Measurements from ENCODE around the gene CD2AP. TPM values are rescaled to one million over a fixed set of nuclear protein-coding genes. Genes with fewer than 3 reads are reported as not detected.

The CD2AP gene
- total and polyA plus RNA-seq, 2 donors (not counting 1 experiment from before 2014, with no cell fraction given) = 4.7 to 43.3 TPM

GRCh38 chr6:47628448-47629272, 151.1 kb downstream of the CD2AP start:
- Mint-ChIP-seq H3K9me3 (ENCODE audit: insufficient read depth) (no peaks in the 10 kb centered on the region), H3K4me3 (no peak overlapping the region), H3K27ac (no peak overlapping the region), H3K27me3 (no peaks in the 10 kb centered on the region), H3K4me1 (no peaks in the 10 kb centered on the region)
- Histone ChIP-seq H3K79me2 (ENCODE audit: control insufficient read depth, insufficient read depth, low read length) (no peaks in the 10 kb centered on the region), H3K4me2 (replicated peaks; ENCODE audit: low read depth, low read length, poor library complexity, severe bottlenecking) (no peak overlapping the region), H3K4me1 (ENCODE audit: control insufficient read depth in 2 of 2, insufficient read depth in 2 of 2, low read length in 2 of 2) (no peaks in the 10 kb centered on the region), H2AFZ (ENCODE audit: insufficient read depth, low read depth, low read length, poor library complexity, severe bottlenecking) (no peak overlapping the region), H3K9me3 (ENCODE audit: control extremely low read depth in 1 of 3, control insufficient read depth in 2 of 3, insufficient read depth in 1 of 3, low read length in 2 of 3) (no peaks in the 10 kb centered on the region), H3K9ac (ENCODE audit: low read length) (no peak overlapping the region), H3K36me3 (replicated peaks in 1 of 2; ENCODE audit: control extremely low read depth in 1 of 2, control insufficient read depth in 1 of 2, extremely low read depth in 1 of 2, insufficient read depth in 2 of 2, low read length in 1 of 2) (peaks cover 0 to 2% of the 10 kb centered on the region in 2 experiments), H3K27ac (ENCODE audit: low read length in 2 of 2) (no peak overlapping the region), H3K4me3 (ENCODE audit: control extremely low read depth in 1 of 5, extremely low read depth in 1 of 5, insufficient read depth in 1 of 5, low read depth in 2 of 5, low read length in 4 of 5) (no peak overlapping the region), H3K27me3 (replicated peaks in 1 of 4; ENCODE audit: control extremely low read depth in 1 of 4, control insufficient read depth in 3 of 4, insufficient read depth in 4 of 4, low read length in 3 of 4) (no peaks in the 10 kb centered on the region), H4K20me1 (ENCODE audit: control insufficient read depth, insufficient read depth, low read length, poor library complexity, severe bottlenecking) (no peaks in the 10 kb centered on the region)
- ChIA-PET CTCF (interaction anchor here (0.5 to 1.2 kb wide), 2 partner anchors 16 to 24 kb away, joined by 3 read pairs; no protein-coding TSS in a partner anchor), POLR2A (no interaction called here)
- ATAC-seq (ENCODE audit: low read depth) (no peak), DNase-seq (no peak)
- TF ChIP-seq CTCF (IDR thresholded peaks at IDR 0.05) (no peak), EZH2 (IDR thresholded peaks at IDR 0.05; ENCODE audit: borderline replicate concordance, insufficient read depth, low read depth, low read length, poor library complexity, severe bottlenecking) (no peak)
- intact Hi-C loops (cut with micrococcal nuclease) = no loop called here
- 100% methylated on average over 2 of the region's 7 CpGs for WGBS (ENCODE audit: insufficient coverage)

GRCh38 chr6:47629954-47630353, 152.4 kb downstream of the CD2AP start:
- 100% methylated on average over 3 of the region's 4 CpGs for WGBS (ENCODE audit: insufficient coverage)
- Histone ChIP-seq H3K9ac (ENCODE audit: low read length) (no peak overlapping the region), H3K27ac (ENCODE audit: low read length in 2 of 2) (no peak overlapping the region), H2AFZ (ENCODE audit: insufficient read depth, low read depth, low read length, poor library complexity, severe bottlenecking) (no peak overlapping the region), H3K36me3 (replicated peaks in 1 of 2; ENCODE audit: control extremely low read depth in 1 of 2, control insufficient read depth in 1 of 2, extremely low read depth in 1 of 2, insufficient read depth in 2 of 2, low read length in 1 of 2) (peaks cover 0 to 2% of the 10 kb centered on the region in 2 experiments), H3K27me3 (replicated peaks in 1 of 4; ENCODE audit: control extremely low read depth in 1 of 4, control insufficient read depth in 3 of 4, insufficient read depth in 4 of 4, low read length in 3 of 4) (no peaks in the 10 kb centered on the region), H4K20me1 (ENCODE audit: control insufficient read depth, insufficient read depth, low read length, poor library complexity, severe bottlenecking) (no peaks in the 10 kb centered on the region), H3K79me2 (ENCODE audit: control insufficient read depth, insufficient read depth, low read length) (no peaks in the 10 kb centered on the region), H3K4me2 (replicated peaks; ENCODE audit: low read depth, low read length, poor library complexity, severe bottlenecking) (no peak overlapping the region), H3K4me1 (ENCODE audit: control insufficient read depth in 2 of 2, insufficient read depth in 2 of 2, low read length in 2 of 2) (no peaks in the 10 kb centered on the region), H3K9me3 (ENCODE audit: control extremely low read depth in 1 of 3, control insufficient read depth in 2 of 3, insufficient read depth in 1 of 3, low read length in 2 of 3) (no peaks in the 10 kb centered on the region), H3K4me3 (ENCODE audit: control extremely low read depth in 1 of 5, extremely low read depth in 1 of 5, insufficient read depth in 1 of 5, low read depth in 2 of 5, low read length in 4 of 5) (no peak overlapping the region)
- DNase-seq = no peak
- Mint-ChIP-seq H3K9me3 (ENCODE audit: insufficient read depth) (no peaks in the 10 kb centered on the region), H3K27ac (no peak overlapping the region), H3K4me1 (no peaks in the 10 kb centered on the region), H3K27me3 (no peaks in the 10 kb centered on the region), H3K4me3 (no peak overlapping the region)
- ATAC-seq (ENCODE audit: low read depth) = no peak
- intact Hi-C loops (cut with micrococcal nuclease) = no loop called here
- CTCF ChIA-PET = interaction anchor here (1.2 to 2.8 kb wide), 5 partner anchors 18 to 215 kb away, joined by 3 to 11 read pairs (median 8); no protein-coding TSS in a partner anchor
- no peak for TF ChIP-seq CTCF (IDR thresholded peaks at IDR 0.05)
- no peak for TF ChIP-seq EZH2 (IDR thresholded peaks at IDR 0.05; ENCODE audit: borderline replicate concordance, insufficient read depth, low read depth, low read length, poor library complexity, severe bottlenecking)
- POLR2A ChIA-PET = no interaction called here

Measured in B cell (primary cell).